ENCODE results near the gene DACH1. TPM values are rescaled to one million over a fixed set of nuclear protein-coding genes. Genes with fewer than 3 reads are reported as not detected.

DACH1 gene
- total RNA-seq, 1 experiment from 2014 or later: not detected

DNA sequence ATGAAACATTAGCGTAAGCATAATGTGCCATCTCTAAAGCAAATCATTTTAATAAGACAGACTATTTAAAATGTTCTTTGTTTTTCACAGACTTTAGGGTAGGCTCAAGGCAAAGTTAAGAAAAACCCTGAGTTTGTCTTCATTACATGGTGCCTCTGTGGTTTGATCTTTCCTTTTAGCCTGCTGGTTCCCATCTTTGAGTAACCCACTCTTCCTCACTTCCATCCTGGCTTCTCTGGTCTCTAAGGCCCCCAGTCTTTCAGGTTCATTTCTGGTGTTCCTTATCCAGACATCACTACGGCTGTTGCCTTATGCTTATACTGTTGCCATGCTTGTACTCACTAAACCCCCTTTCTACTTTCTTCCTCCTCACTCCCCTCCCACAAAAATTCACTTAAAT, 38.4 kb downstream of the DACH1 start:
- RAD21 ChIA-PET (ENCODE audit: low non-redundant PET in 1 of 2, low total read pairs in 2 of 2, uncharacterized antibody in 2 of 2, unreplicated experiment in 2 of 2): no interaction called here
- no peak overlapping the region for H3K4me2 ChIP-seq (ENCODE audit: low read length)

More for the DNA sequence above, 38.4 kb downstream of the DACH1 start:
- H3K4me3 ChIP-seq (replicated peaks in 1 of 2; ENCODE audit: low read depth in 1 of 2, low read length in 2 of 2): no peak overlapping the region
- no peak overlapping the region for H3K9ac ChIP-seq (ENCODE audit: low read length)
- DNase-seq (ENCODE audit: low read depth, low spot score) (no peak), ATAC-seq (no peak)
- no TSS peak for BruUV-seq (replicated peaks)
- TF ChIP-seq ZNF274 (IDR thresholded peaks at IDR 0.05; ENCODE audit: low read depth, low read length): no peak
- TF ChIP-seq, protein P1, sequence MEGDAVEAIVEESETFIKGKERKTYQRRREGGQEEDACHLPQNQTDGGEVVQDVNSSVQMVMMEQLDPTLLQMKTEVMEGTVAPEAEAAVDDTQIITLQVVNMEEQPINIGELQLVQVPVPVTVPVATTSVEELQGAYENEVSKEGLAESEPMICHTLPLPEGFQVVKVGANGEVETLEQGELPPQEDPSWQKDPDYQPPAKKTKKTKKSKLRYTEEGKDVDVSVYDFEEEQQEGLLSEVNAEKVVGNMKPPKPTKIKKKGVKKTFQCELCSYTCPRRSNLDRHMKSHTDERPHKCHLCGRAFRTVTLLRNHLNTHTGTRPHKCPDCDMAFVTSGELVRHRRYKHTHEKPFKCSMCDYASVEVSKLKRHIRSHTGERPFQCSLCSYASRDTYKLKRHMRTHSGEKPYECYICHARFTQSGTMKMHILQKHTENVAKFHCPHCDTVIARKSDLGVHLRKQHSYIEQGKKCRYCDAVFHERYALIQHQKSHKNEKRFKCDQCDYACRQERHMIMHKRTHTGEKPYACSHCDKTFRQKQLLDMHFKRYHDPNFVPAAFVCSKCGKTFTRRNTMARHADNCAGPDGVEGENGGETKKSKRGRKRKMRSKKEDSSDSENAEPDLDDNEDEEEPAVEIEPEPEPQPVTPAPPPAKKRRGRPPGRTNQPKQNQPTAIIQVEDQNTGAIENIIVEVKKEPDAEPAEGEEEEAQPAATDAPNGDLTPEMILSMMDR (IDR thresholded peaks at IDR 0.05 in 2 of 3, conservative IDR thresholded peaks at IDR 0.05 in 1 of 3; ENCODE audit: borderline replicate concordance in 1 of 3, insufficient read depth in 1 of 3, low read depth in 2 of 3, low read length in 2 of 3): no peak
- TF ChIP-seq, protein P2, sequence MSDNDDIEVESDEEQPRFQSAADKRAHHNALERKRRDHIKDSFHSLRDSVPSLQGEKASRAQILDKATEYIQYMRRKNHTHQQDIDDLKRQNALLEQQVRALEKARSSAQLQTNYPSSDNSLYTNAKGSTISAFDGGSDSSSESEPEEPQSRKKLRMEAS (IDR thresholded peaks at IDR 0.05): no peak
- TF ChIP-seq, protein P3, sequence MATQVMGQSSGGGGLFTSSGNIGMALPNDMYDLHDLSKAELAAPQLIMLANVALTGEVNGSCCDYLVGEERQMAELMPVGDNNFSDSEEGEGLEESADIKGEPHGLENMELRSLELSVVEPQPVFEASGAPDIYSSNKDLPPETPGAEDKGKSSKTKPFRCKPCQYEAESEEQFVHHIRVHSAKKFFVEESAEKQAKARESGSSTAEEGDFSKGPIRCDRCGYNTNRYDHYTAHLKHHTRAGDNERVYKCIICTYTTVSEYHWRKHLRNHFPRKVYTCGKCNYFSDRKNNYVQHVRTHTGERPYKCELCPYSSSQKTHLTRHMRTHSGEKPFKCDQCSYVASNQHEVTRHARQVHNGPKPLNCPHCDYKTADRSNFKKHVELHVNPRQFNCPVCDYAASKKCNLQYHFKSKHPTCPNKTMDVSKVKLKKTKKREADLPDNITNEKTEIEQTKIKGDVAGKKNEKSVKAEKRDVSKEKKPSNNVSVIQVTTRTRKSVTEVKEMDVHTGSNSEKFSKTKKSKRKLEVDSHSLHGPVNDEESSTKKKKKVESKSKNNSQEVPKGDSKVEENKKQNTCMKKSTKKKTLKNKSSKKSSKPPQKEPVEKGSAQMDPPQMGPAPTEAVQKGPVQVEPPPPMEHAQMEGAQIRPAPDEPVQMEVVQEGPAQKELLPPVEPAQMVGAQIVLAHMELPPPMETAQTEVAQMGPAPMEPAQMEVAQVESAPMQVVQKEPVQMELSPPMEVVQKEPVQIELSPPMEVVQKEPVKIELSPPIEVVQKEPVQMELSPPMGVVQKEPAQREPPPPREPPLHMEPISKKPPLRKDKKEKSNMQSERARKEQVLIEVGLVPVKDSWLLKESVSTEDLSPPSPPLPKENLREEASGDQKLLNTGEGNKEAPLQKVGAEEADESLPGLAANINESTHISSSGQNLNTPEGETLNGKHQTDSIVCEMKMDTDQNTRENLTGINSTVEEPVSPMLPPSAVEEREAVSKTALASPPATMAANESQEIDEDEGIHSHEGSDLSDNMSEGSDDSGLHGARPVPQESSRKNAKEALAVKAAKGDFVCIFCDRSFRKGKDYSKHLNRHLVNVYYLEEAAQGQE (IDR thresholded peaks at IDR 0.05; ENCODE audit: low read depth): no peak
- no peak for TF ChIP-seq SP1 (IDR thresholded peaks at IDR 0.05; ENCODE audit: low read depth)
- no peak for TF ChIP-seq FOSL1 (IDR thresholded peaks at IDR 0.05; ENCODE audit: low read depth)
- no peak for TF ChIP-seq ELF1 (IDR thresholded peaks at IDR 0.05; ENCODE audit: borderline replicate concordance, low read depth)
- no peak for TF ChIP-seq POLR2A (IDR thresholded peaks at IDR 0.05; ENCODE audit: borderline replicate concordance, extremely low read depth, insufficient read depth, insufficient read length)
- no peak for TF ChIP-seq JUND (IDR thresholded peaks at IDR 0.05)
- TF ChIP-seq, protein P4, sequence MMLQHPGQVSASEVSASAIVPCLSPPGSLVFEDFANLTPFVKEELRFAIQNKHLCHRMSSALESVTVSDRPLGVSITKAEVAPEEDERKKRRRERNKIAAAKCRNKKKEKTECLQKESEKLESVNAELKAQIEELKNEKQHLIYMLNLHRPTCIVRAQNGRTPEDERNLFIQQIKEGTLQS (IDR thresholded peaks at IDR 0.05): no peak
- TF ChIP-seq RAD21 (IDR thresholded peaks at IDR 0.05; ENCODE audit: low read depth): no peak
- no peak for TF ChIP-seq EZH2 (IDR thresholded peaks at IDR 0.05)
- TF ChIP-seq, protein P5, sequence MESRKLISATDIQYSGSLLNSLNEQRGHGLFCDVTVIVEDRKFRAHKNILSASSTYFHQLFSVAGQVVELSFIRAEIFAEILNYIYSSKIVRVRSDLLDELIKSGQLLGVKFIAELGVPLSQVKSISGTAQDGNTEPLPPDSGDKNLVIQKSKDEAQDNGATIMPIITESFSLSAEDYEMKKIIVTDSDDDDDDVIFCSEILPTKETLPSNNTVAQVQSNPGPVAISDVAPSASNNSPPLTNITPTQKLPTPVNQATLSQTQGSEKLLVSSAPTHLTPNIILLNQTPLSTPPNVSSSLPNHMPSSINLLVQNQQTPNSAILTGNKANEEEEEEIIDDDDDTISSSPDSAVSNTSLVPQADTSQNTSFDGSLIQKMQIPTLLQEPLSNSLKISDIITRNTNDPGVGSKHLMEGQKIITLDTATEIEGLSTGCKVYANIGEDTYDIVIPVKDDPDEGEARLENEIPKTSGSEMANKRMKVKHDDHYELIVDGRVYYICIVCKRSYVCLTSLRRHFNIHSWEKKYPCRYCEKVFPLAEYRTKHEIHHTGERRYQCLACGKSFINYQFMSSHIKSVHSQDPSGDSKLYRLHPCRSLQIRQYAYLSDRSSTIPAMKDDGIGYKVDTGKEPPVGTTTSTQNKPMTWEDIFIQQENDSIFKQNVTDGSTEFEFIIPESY (IDR thresholded peaks at IDR 0.05; ENCODE audit: extremely low read depth, insufficient replicate concordance, low read length): no peak
- TF ChIP-seq TCF7L2 (IDR thresholded peaks at IDR 0.05; ENCODE audit: borderline replicate concordance, extremely low read depth, insufficient read depth, insufficient read length): no peak
- TF ChIP-seq POLR2AphosphoS5 (IDR thresholded peaks at IDR 0.05; ENCODE audit: low read depth, low read length): no peak
- no peaks in the 10 kb centered on the region for H3K9me2 ChIP-seq (ENCODE audit: insufficient read depth)
- ChIA-PET POLR2A (no interaction called here), CTCF (no interaction called here)
- no peaks in the 10 kb centered on the region for H3K4me1 ChIP-seq (ENCODE audit: control insufficient read depth in 1 of 2, insufficient read depth in 2 of 2, low read length in 2 of 2)
- no peaks in the 10 kb centered on the region for H4K20me1 ChIP-seq (ENCODE audit: insufficient read depth)
- H3K27me3 ChIP-seq (ENCODE audit: insufficient read depth, low read length): no peaks in the 10 kb centered on the region
- intact Hi-C loops (cut with micrococcal nuclease): no loop called here
- no peak overlapping the region for H2AFZ ChIP-seq (ENCODE audit: low read depth, low read length, poor library complexity, severe bottlenecking)
- H3K36me3 ChIP-seq (ENCODE audit: control insufficient read depth in 1 of 2, insufficient read depth in 2 of 2, low read length in 2 of 2): no peaks in the 10 kb centered on the region
- H3K9me3 ChIP-seq (ENCODE audit: control insufficient read depth in 1 of 2, insufficient read depth in 1 of 2, low read depth in 1 of 2, low read length in 2 of 2): 0 out of 4 replicates have a peak, but pooled peaks cover 0 to 5% of the 10 kb centered on the region in 2 experiments
- H3K27ac ChIP-seq (ENCODE audit: low read depth, low read length): no peak overlapping the region
- no peaks in the 10 kb centered on the region for H3K79me2 ChIP-seq (ENCODE audit: insufficient read depth, low read length)

Measured in HCT116 (cell line).